ENCODE data around the gene RASSF4.

GRCh38 chr10:44968500-44969400, 9.1 kb downstream of the RASSF4 start:
- TF ChIP-seq CTCF (IDR thresholded peaks at IDR 0.05; ENCODE audit: extremely low read depth in 1 of 2, insufficient read depth in 1 of 2, low read depth in 1 of 2, low read length in 2 of 2), result no peak
- no peak for TF ChIP-seq POLR2A (IDR thresholded peaks at IDR 0.05; ENCODE audit: low read depth, low read length)
- no peak for TF ChIP-seq POLR2AphosphoS5 (IDR thresholded peaks at IDR 0.05; ENCODE audit: insufficient read depth, low read depth, low read length)
- no peak for TF ChIP-seq MAX (IDR thresholded peaks at IDR 0.05; ENCODE audit: insufficient read depth, insufficient read length)
- no peak for TF ChIP-seq FOS (IDR thresholded peaks at IDR 0.05; ENCODE audit: borderline replicate concordance, insufficient read depth, low read length)
